ENCODE data around the gene PPIB.

DNA sequence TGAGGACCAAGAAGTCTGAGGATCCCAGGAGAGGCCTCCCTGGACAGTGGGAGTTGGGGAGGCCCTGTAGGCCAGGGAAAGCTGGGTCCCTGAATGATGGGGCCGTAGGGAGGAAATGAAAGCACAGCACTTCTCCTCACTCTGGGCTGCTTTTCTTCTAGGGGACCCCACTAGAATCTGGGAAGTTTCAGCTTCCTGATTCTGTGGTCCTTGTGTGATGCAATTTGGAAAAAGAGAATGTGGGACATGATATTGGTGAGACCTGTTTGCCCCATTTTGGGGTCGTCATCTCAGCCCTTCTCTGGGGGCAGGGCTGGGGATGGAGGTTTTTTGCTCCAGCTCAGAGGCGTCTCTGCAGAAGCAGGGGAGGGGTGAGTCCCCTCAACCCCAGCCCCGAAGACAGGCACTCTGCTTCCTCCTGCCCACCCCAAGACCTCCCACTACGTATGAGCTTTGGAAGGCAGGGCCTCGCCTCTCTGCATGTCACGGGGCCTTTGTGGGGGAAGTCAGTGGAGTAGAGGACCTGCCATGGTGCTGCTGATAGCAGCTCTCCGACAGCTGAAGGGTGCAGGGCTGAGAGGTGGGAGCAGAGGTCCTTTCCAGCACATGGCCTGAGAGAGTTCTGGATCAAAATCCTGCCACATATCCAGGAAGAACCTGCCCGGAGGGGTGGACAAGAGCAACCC, 12.8 kb downstream of the PPIB start:
- TF ChIP-seq, protein P1, sequence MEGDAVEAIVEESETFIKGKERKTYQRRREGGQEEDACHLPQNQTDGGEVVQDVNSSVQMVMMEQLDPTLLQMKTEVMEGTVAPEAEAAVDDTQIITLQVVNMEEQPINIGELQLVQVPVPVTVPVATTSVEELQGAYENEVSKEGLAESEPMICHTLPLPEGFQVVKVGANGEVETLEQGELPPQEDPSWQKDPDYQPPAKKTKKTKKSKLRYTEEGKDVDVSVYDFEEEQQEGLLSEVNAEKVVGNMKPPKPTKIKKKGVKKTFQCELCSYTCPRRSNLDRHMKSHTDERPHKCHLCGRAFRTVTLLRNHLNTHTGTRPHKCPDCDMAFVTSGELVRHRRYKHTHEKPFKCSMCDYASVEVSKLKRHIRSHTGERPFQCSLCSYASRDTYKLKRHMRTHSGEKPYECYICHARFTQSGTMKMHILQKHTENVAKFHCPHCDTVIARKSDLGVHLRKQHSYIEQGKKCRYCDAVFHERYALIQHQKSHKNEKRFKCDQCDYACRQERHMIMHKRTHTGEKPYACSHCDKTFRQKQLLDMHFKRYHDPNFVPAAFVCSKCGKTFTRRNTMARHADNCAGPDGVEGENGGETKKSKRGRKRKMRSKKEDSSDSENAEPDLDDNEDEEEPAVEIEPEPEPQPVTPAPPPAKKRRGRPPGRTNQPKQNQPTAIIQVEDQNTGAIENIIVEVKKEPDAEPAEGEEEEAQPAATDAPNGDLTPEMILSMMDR (IDR thresholded peaks at IDR 0.05 in 8 of 11, conservative IDR thresholded peaks at IDR 0.05 in 3 of 11), result no peak
- TF ChIP-seq POLR2A (IDR thresholded peaks at IDR 0.05) (no peak), POLR2AphosphoS5 (IDR thresholded peaks at IDR 0.05) (peak in 1 of 3 donors; percentile 35)

Data from spleen (tissue), 7 donors.